ENCODE results near the gene PTPN2.
"Not testable (repeated sequence)": the region's sequence is repeated elsewhere in the genome, so short reads cannot be mapped to it uniquely, and the experiment has no call there.

The PTPN2 gene

GRCh38 chr18:12821408-12821807, 62.6 kb downstream of the PTPN2 start:
- no peak for DNase-seq

GRCh38 chr18:12820506-12820905, 63.5 kb downstream of the PTPN2 start:
- DNase-seq: no peak

- DNase-seq: no peak
Measured at GRCh38 chr18:12819841-12820240, 64.2 kb downstream of the PTPN2 start.

GRCh38 chr18:12819322-12819721, 64.7 kb downstream of the PTPN2 start:
- DNase-seq: no peak

GRCh38 chr18:12818243-12818642, 65.8 kb downstream of the PTPN2 start:
- DNase-seq: no peak

- DNase-seq: no peak
Measured at GRCh38 chr18:12816451-12816850, 67.6 kb downstream of the PTPN2 start.

- DNase-seq: no peak
Measured at GRCh38 chr18:12811191-12811950, 72.7 kb downstream of the PTPN2 start.

- no peak for DNase-seq
Measured at GRCh38 chr18:12803069-12803936, 80.7 kb downstream of the PTPN2 start.

GRCh38 chr18:12802538-12802937, 81.5 kb downstream of the PTPN2 start:
- no peak for DNase-seq

- no peak for DNase-seq
Measured at GRCh38 chr18:12796448-12796847, 87.6 kb downstream of the PTPN2 start.

GRCh38 chr18:12791610-12792009, 92.4 kb downstream of the PTPN2 start:
- DNase-seq: no peak

GRCh38 chr18:12786669-12787068, 97.4 kb downstream of the PTPN2 start:
- no peak for DNase-seq

- no peak for DNase-seq
Measured at GRCh38 chr18:12783524-12783923, 100.5 kb downstream of the PTPN2 start.

GRCh38 chr18:12782521-12782920, 101.5 kb downstream of the PTPN2 start:
- DNase-seq: no peak

GRCh38 chr18:12779456-12779855, 104.6 kb downstream of the PTPN2 start:
- DNase-seq: no peak

- DNase-seq: no peak
Measured at GRCh38 chr18:12779043-12779442, 105.0 kb downstream of the PTPN2 start.

GRCh38 chr18:12777500-12777944, 106.5 kb downstream of the PTPN2 start:
- no peak for DNase-seq

- DNase-seq: no peak
Measured at GRCh38 chr18:12776821-12777471, 107.1 kb downstream of the PTPN2 start.

- not testable (repeated sequence) for DNase-seq
Measured at GRCh38 chr18:12776415-12776814, 107.6 kb downstream of the PTPN2 start.

GRCh38 chr18:12774982-12775381, 109.1 kb downstream of the PTPN2 start:
- peak; percentile 36 for DNase-seq

- DNase-seq: no peak
Measured at GRCh38 chr18:12773369-12773768, 110.7 kb downstream of the PTPN2 start.

- DNase-seq: no peak
Measured at GRCh38 chr18:12772111-12772510, 111.9 kb downstream of the PTPN2 start.

GRCh38 chr18:12770469-12771219, 113.4 kb downstream of the PTPN2 start:
- DNase-seq: no peak

Data from CD4-positive, alpha-beta T cell treated with Interleukin-17A for 1 hour (primary cell).